Measurements from ENCODE around the gene RBMS1.
A peak's percentile ranks its signal among the peaks of the same experiment; 100 is the strongest.

The RBMS1 gene

DNA sequence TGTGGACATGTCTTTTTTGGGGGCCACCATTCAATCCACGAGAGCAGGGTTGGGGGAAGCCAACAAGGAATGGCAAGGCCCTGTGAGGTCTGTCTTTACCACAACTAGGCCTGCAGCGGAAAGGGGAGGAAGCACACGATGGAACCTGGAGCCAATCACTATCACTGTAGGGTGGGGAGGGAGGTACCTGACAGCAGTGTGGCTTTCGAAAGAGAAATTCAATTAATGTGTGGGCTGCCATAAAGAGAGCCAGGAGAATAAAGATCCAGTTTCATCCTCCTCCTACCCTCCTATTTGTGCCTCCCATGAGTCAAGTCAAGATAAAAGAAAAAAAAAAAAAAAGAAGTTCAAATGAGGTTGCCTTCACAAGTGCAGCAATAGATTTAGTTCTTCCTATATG lies 18.9 kb upstream of the RBMS1 start:
- H3K27me3 Mint-ChIP-seq: no peaks in the 10 kb centered on the region
- H3K9me3 Mint-ChIP-seq: no peaks in the 10 kb centered on the region
- no peak for DNase-seq
- peaks cover 19% of the 10 kb centered on the region for H3K4me1 Mint-ChIP-seq
- CTCF ChIA-PET: no interaction called here
- no peaks in the 10 kb centered on the region for H3K36me3 Mint-ChIP-seq
- no peak overlapping the region for H3K27ac Mint-ChIP-seq
- no peak overlapping the region for H3K4me3 Mint-ChIP-seq

- Mint-ChIP-seq H3K4me1 (peaks cover 19% of the 10 kb centered on the region), H3K27ac (no peak overlapping the region), H3K4me3 (no peak overlapping the region), H3K36me3 (no peaks in the 10 kb centered on the region), H3K27me3 (no peaks in the 10 kb centered on the region), H3K9me3 (no peaks in the 10 kb centered on the region)
- CTCF ChIA-PET: interaction anchor here (0.7 kb wide), 1 partner anchor 1115 kb away, joined by 4 read pairs; no protein-coding TSS in a partner anchor
- DNase-seq: no peak
These were observed 17.0 kb upstream of the RBMS1 start for GRCh38 chr2:160510617-160511016.

DNA sequence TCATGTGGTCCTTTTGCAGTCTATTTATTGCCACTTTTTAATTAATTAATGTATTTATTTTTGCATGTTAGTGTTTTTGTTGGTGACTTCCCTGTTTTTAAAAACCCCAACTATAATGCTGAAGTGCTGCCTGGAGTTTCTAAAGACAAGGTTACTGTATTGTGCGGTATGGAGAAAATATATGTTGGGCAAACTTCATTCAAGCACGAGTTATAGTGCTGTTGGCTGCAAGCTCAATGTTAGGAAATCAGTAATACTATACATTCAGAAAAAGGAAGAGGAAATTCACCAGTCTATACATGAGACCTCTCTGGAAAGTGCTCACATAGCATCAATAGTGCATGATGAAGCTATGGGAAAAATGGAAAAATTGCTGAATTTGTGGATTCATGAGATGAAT lies 15.4 kb upstream of the RBMS1 start:
- Mint-ChIP-seq H3K27me3 (no peaks in the 10 kb centered on the region), H3K36me3 (no peaks in the 10 kb centered on the region), H3K9me3 (no peaks in the 10 kb centered on the region), H3K4me3 (no peak overlapping the region), H3K27ac (no peak overlapping the region), H3K4me1 (peaks cover 21% of the 10 kb centered on the region)
- no peak for DNase-seq
- CTCF ChIA-PET: no interaction called here

- DNase-seq: no peak
- Mint-ChIP-seq H3K9me3 (no peaks in the 10 kb centered on the region), H3K27ac (no peak overlapping the region), H3K4me1 (peaks cover 21% of the 10 kb centered on the region), H3K36me3 (no peaks in the 10 kb centered on the region), H3K4me3 (no peak overlapping the region), H3K27me3 (no peaks in the 10 kb centered on the region)
- CTCF ChIA-PET: no interaction called here
These were observed 13.9 kb upstream of the RBMS1 start for GRCh38 chr2:160507464-160507863.

- Mint-ChIP-seq H3K27me3 (no peaks in the 10 kb centered on the region), H3K27ac (peak overlapping the region; percentile 68), H3K9me3 (no peaks in the 10 kb centered on the region), H3K36me3 (no peaks in the 10 kb centered on the region), H3K4me3 (peak overlapping the region; percentile 23), H3K4me1 (peaks cover 21% of the 10 kb centered on the region)
- CTCF ChIA-PET: no interaction called here
- DNase-seq: no peak
These were observed 13.4 kb upstream of the RBMS1 start for GRCh38 chr2:160507046-160507407.

DNA sequence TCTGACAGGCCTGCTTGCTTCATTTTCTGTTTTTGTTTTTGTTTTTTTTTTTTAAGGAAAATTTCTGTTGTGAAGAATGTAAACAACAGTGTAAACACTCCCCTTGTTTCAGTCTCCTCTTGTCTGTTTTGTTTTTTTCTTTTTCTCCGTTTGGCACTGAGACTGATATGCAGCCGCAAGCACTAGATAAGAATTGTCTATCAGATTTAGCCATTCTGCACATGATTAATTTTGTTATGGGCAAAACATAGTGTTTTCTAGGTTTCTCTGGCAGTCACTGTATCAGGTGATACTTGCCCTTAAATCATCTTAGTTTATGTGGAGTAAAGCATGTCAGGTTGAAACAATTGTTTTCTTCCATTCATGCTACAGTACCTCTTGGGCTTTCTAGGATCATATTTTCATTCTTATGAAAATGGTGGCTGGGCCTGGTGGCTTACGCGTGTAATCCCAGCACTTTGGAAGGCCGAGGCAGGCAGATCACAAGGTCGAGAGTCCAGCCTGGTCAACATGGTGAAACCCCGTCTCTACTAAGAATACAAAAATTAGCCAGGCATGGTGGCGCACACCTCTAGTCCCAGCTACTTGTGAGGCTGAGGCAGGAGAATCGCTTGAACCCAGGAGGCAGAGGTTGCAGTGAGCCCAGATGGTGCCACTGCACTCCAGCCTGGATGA lies 12.9 kb upstream of the RBMS1 start:
- H3K4me3 Mint-ChIP-seq: no peak overlapping the region
- no peaks in the 10 kb centered on the region for H3K9me3 Mint-ChIP-seq
- no peaks in the 10 kb centered on the region for H3K36me3 Mint-ChIP-seq
- H3K27me3 Mint-ChIP-seq: no peaks in the 10 kb centered on the region
- no peak overlapping the region for H3K27ac Mint-ChIP-seq
- peaks cover 21% of the 10 kb centered on the region for H3K4me1 Mint-ChIP-seq
- CTCF ChIA-PET: no interaction called here
- no peak for DNase-seq

DNA sequence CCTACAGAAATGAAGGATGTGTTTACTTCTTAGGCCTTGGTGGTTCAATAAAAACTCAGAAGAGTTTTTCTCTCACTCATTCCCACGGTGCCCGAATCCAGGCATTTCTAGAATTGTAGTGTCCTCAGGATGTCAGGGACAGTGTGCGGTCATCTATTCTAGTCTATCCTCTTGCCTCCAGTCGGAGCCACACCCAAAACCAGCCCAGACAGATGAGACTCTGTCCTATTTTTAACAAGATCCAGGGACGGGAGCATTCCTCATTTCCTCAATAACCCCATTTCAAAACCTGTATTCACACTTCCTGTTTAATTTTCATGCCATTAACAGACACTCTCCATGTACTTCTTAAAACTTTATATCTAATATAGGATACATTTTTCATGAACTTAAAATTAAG lies 11.6 kb upstream of the RBMS1 start:
- peaks cover 21% of the 10 kb centered on the region for H3K4me1 Mint-ChIP-seq
- no peak overlapping the region for H3K27ac Mint-ChIP-seq
- CTCF ChIA-PET: no interaction called here
- DNase-seq: no peak
- no peaks in the 10 kb centered on the region for H3K9me3 Mint-ChIP-seq
- H3K4me3 Mint-ChIP-seq: no peak overlapping the region
- H3K36me3 Mint-ChIP-seq: no peaks in the 10 kb centered on the region
- no peaks in the 10 kb centered on the region for H3K27me3 Mint-ChIP-seq

GRCh38 chr2:160502478-160502877 lies 8.9 kb upstream of the RBMS1 start:
- no peak overlapping the region for H3K4me3 Mint-ChIP-seq
- H3K9me3 Mint-ChIP-seq: no peaks in the 10 kb centered on the region
- CTCF ChIA-PET: no interaction called here
- H3K27me3 Mint-ChIP-seq: peaks cover 5% of the 10 kb centered on the region
- no peak for DNase-seq
- no peaks in the 10 kb centered on the region for H3K36me3 Mint-ChIP-seq
- peaks cover 23% of the 10 kb centered on the region for H3K4me1 Mint-ChIP-seq
- no peak overlapping the region for H3K27ac Mint-ChIP-seq

DNA sequence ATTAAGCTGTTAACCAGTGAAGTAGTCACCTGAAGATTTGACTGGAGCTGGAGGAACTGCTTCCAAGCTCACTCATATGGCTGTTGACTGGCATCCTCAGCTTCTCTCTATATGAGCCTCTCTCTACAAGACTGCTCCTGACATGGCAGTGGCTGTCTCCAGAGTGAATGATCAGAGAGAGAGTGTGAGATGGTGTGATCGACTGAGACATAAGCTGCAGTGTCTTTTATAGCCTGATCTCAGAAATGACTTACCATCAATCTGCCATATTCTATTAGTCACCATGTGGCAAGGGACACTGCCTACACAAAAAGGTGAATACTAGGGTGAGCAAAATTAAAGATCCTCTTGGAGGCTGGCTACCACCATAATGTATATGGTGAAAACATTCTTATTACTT lies 7.8 kb upstream of the RBMS1 start:
- Mint-ChIP-seq H3K27ac (no peak overlapping the region), H3K27me3 (peaks cover 11% of the 10 kb centered on the region), H3K9me3 (no peaks in the 10 kb centered on the region), H3K4me3 (no peak overlapping the region), H3K36me3 (no peaks in the 10 kb centered on the region), H3K4me1 (peaks cover 11% of the 10 kb centered on the region)
- DNase-seq: no peak
- CTCF ChIA-PET: no interaction called here

GRCh38 chr2:160499865-160500264 lies 6.3 kb upstream of the RBMS1 start:
- Mint-ChIP-seq H3K27me3 (peaks cover 18% of the 10 kb centered on the region), H3K27ac (no peak overlapping the region), H3K4me3 (no peak overlapping the region), H3K36me3 (no peaks in the 10 kb centered on the region), H3K4me1 (peaks cover 9% of the 10 kb centered on the region), H3K9me3 (no peaks in the 10 kb centered on the region)
- CTCF ChIA-PET: no interaction called here
- DNase-seq: no peak

DNA sequence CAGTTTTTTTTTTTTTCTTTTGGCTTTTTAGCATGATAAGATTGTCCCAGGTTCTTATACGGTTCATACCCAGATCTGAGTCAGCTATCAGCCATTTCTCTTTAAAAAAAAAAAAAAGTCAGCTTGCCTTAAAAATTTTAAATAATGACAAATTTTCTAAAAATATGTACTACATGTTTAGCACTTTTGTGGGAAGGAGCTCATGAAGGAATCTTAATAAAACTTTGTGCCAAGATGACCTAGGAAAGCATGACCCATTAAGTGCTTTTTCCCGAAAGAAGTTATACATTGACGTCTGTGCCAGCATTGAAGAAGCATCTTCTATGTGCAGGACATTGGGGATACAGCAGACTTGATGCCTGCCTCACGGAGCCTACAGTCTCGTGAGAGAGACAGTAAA lies 4.5 kb upstream of the RBMS1 start:
- Mint-ChIP-seq H3K27me3 (peaks cover 28% of the 10 kb centered on the region), H3K4me3 (no peak overlapping the region), H3K36me3 (no peaks in the 10 kb centered on the region), H3K4me1 (peaks cover 13% of the 10 kb centered on the region), H3K9me3 (no peaks in the 10 kb centered on the region), H3K27ac (no peak overlapping the region)
- DNase-seq: no peak
- CTCF ChIA-PET: no interaction called here

GRCh38 chr2:160494201-160494644 lies 616 bp upstream of the RBMS1 start:
- no peak for DNase-seq
- H3K9me3 Mint-ChIP-seq: no peaks in the 10 kb centered on the region
- H3K4me1 Mint-ChIP-seq: peaks cover 32% of the 10 kb centered on the region
- peak overlapping the region; percentile 67 for H3K27ac Mint-ChIP-seq
- CTCF ChIA-PET: no interaction called here
- peaks cover 23% of the 10 kb centered on the region for H3K27me3 Mint-ChIP-seq
- peak overlapping the region; percentile 99 for H3K4me3 Mint-ChIP-seq
- H3K36me3 Mint-ChIP-seq: peaks cover 8% of the 10 kb centered on the region

DNA sequence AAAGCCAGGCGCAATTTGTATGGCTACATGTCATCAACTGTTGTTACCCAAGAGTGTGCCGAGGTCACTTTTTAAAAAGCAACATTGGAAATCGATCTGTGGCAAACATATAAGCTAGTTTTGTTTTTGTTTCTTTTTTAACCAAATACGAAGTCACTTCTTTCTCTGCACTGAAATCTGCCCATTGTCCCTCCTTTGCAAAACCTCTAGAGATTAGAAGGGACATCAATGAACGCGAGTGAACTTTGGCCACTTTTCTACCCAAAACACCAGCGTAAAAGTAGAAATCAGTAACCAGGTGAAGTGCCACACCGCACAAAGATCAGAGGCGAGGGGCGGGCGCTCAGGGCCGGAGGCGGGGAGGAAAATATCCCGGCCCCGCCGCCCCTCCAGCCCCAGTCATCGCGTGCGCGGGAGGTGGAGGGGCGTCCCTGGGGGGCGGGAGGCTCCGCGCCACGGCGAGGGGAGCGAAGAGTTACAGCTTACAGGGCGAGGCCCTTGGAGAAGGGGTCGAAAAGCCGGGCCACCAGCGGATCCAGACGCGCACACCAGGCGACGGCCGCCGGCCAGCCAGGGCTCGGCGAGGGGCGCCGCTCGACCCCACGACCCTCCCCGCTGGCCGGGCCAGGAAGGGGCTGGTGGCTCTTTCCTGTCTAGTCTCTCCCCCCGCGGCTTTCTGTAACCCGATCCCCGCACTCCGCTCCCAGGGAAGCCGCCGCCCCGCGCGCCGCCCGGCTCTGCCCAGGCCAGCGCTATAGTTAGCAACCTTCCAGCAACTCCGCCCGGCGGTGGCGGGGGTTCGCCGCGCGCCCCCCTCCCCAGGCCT lies 993 bp downstream of the RBMS1 start:
- CTCF ChIA-PET: no interaction called here
- Mint-ChIP-seq H3K27ac (peak overlapping the region; percentile 97), H3K27me3 (peaks cover 23% of the 10 kb centered on the region)

GRCh38 chr2:160491911-160492371 lies 1.7 kb downstream of the RBMS1 start:
- Mint-ChIP-seq H3K4me3 (peak overlapping the region; percentile 99), H3K27me3 (peaks cover 20% of the 10 kb centered on the region), H3K36me3 (peaks cover 21% of the 10 kb centered on the region), H3K4me1 (peaks cover 51% of the 10 kb centered on the region), H3K9me3 (no peaks in the 10 kb centered on the region), H3K27ac (peak overlapping the region; percentile 97)
- no peak for DNase-seq
- CTCF ChIA-PET: interaction anchor here (1.0 to 1.1 kb wide), 2 partner anchors 63 to 168 kb away, joined by 3 read pairs; no protein-coding TSS in a partner anchor

More for the DNA sequence above, 993 bp downstream of the RBMS1 start:
- peak; percentile 76 for DNase-seq
- peaks cover 16% of the 10 kb centered on the region for H3K36me3 Mint-ChIP-seq
- no peaks in the 10 kb centered on the region for H3K9me3 Mint-ChIP-seq
- H3K4me3 Mint-ChIP-seq: peak overlapping the region; percentile 99
- H3K4me1 Mint-ChIP-seq: peaks cover 45% of the 10 kb centered on the region

Data from activated naive CD4-positive, alpha-beta T cell treated with anti-CD3 and anti-CD28 coated beads, Interleukin-2, amount 10 ng/mL, durations not matched to agents 7 days and 5 days (primary cell).